ENCODE measurements around the gene CDH23. TPM values are rescaled to one million over a fixed set of nuclear protein-coding genes. Genes with fewer than 3 reads are reported as not detected.
A peak's percentile ranks its signal among the peaks of the same experiment; 100 is the strongest.

The CDH23 gene
- total RNA-seq (1 to 10 TPM; 2.4 to 6.3 (median 5.6) TPM), polyA plus RNA-seq (2.9 TPM)
- long read RNA-seq, donor 1, partial matches to known transcripts, result 3 of 7 reads
- long read RNA-seq, donor 1, other reads (novel, unspliced or antisense), result 4 of 7 reads
- long read RNA-seq, donor 2, partial matches to known transcripts, result 2 of 3 reads
- long read RNA-seq, donor 2, other reads (novel, unspliced or antisense), result 1 of 3 reads
- long read RNA-seq, donor 3, partial matches to known transcripts, result 1 of 6 reads
- long read RNA-seq, donor 3, other reads (novel, unspliced or antisense), result 5 of 6 reads
- long read RNA-seq, donor 4, full-length matches to known transcripts, result 1 of 4 reads
- long read RNA-seq, donor 4, partial matches to known transcripts, result 2 of 4 reads
- long read RNA-seq, donor 4, other reads (novel, unspliced or antisense), result 1 of 4 reads

- no peaks in the 10 kb centered on the region for H3K27me3 ChIP-seq (ENCODE audit: control insufficient read depth, insufficient read depth)
- H3K27ac ChIP-seq (ENCODE audit: low read length), result no peak within 1 kb of the TSS
- no peaks in the 10 kb centered on the region for H3K9me3 ChIP-seq (ENCODE audit: control insufficient read depth, low read length)
- ATAC-seq, result peak; percentile 60 to 67
- intact Hi-C loops (cut with DNase I), result loop anchor here (2.0 to 10.0 kb wide), 6 partner anchors 174 to 418 kb away; no protein-coding TSS in a partner anchor
- H3K4me3 ChIP-seq (ENCODE audit: low read length), result peak within 1 kb of the TSS; percentile 63
- DNase-seq, result peak; percentile 66 to 82 (median 81)
- peaks cover 5% of the 10 kb centered on the region for H3K4me1 ChIP-seq (ENCODE audit: control insufficient read depth, insufficient read depth, low read length)
- under 1% methylated on average over 91 of the region's 91 CpGs for WGBS
Observed at GRCh38 chr10:71396711-71397295, at the start of gene CDH23. TSS of gene CDH23 (plus strand) at chr10:71396920. CDS start at chr10:71439832, 42,912 bp downstream.

- H3K4me3 ChIP-seq (ENCODE audit: low read length), result no peak overlapping the region
- 76% methylated on average over 14 of the region's 14 CpGs for WGBS
- no peaks in the 10 kb centered on the region for H3K9me3 ChIP-seq (ENCODE audit: control insufficient read depth, low read length)
- ATAC-seq (no peak), DNase-seq (no peak)
- H3K27me3 ChIP-seq (ENCODE audit: control insufficient read depth, insufficient read depth), result no peaks in the 10 kb centered on the region
- H3K27ac ChIP-seq (ENCODE audit: low read length), result no peak overlapping the region
- no peaks in the 10 kb centered on the region for H3K4me1 ChIP-seq (ENCODE audit: control insufficient read depth, insufficient read depth, low read length)
- intact Hi-C loops (cut with DNase I), result no loop called here
Observed at GRCh38 chr10:71347587-71348395, 48.9 kb upstream of the CDH23 start.

- Histone ChIP-seq H3K4me3 (ENCODE audit: low read length) (no peak overlapping the region), H3K9me3 (ENCODE audit: control insufficient read depth, low read length) (no peaks in the 10 kb centered on the region), H3K4me1 (ENCODE audit: control insufficient read depth, insufficient read depth, low read length) (no peaks in the 10 kb centered on the region), H3K27me3 (ENCODE audit: control insufficient read depth, insufficient read depth) (no peaks in the 10 kb centered on the region), H3K27ac (ENCODE audit: low read length) (no peak overlapping the region)
- 100% methylated on average over 1 of the region's 1 CpG for WGBS
- DNase-seq, result no peak
- no peak for ATAC-seq
- intact Hi-C loops (cut with DNase I), result no loop called here
Observed at GRCh38 chr10:71348850-71349249, 47.9 kb upstream of the CDH23 start.

- 97% methylated on average over 7 of the region's 7 CpGs for WGBS
- no peaks in the 10 kb centered on the region for H3K27me3 ChIP-seq (ENCODE audit: control insufficient read depth, insufficient read depth)
- intact Hi-C loops (cut with DNase I), result no loop called here
- no peaks in the 10 kb centered on the region for H3K9me3 ChIP-seq (ENCODE audit: control insufficient read depth, low read length)
- no peak overlapping the region for H3K27ac ChIP-seq (ENCODE audit: low read length)
- no peak overlapping the region for H3K4me3 ChIP-seq (ENCODE audit: low read length)
- DNase-seq (no peak), ATAC-seq (no peak)
- H3K4me1 ChIP-seq (ENCODE audit: control insufficient read depth, insufficient read depth, low read length), result no peaks in the 10 kb centered on the region
Observed at GRCh38 chr10:71349406-71349805, 47.3 kb upstream of the CDH23 start.

- no peak overlapping the region for H3K4me3 ChIP-seq (ENCODE audit: low read length)
- no peak for DNase-seq
- no peaks in the 10 kb centered on the region for H3K4me1 ChIP-seq (ENCODE audit: control insufficient read depth, insufficient read depth, low read length)
- H3K9me3 ChIP-seq (ENCODE audit: control insufficient read depth, low read length), result no peaks in the 10 kb centered on the region
- ATAC-seq, result no peak
- no peaks in the 10 kb centered on the region for H3K27me3 ChIP-seq (ENCODE audit: control insufficient read depth, insufficient read depth)
- no peak overlapping the region for H3K27ac ChIP-seq (ENCODE audit: low read length)
- 93% methylated on average over 6 of the region's 6 CpGs for WGBS
- intact Hi-C loops (cut with DNase I), result no loop called here
Observed at GRCh38 chr10:71351087-71351486, 45.6 kb upstream of the CDH23 start.

- Histone ChIP-seq H3K4me3 (ENCODE audit: low read length) (no peak overlapping the region), H3K9me3 (ENCODE audit: control insufficient read depth, low read length) (no peaks in the 10 kb centered on the region), H3K27ac (ENCODE audit: low read length) (no peak overlapping the region), H3K4me1 (ENCODE audit: control insufficient read depth, insufficient read depth, low read length) (no peaks in the 10 kb centered on the region), H3K27me3 (ENCODE audit: control insufficient read depth, insufficient read depth) (no peaks in the 10 kb centered on the region)
- intact Hi-C loops (cut with DNase I), result no loop called here
- WGBS, result 81% methylated on average over 14 of the region's 14 CpGs
- DNase-seq (peak; percentile 32 to 76 (median 72)), ATAC-seq (peak in 1 of 2 donors; percentile 42)
Observed at GRCh38 chr10:71351628-71352319, 44.9 kb upstream of the CDH23 start.

GRCh38 chr10:71353639-71354038, 43.1 kb upstream of the CDH23 start:
- Histone ChIP-seq H3K9me3 (ENCODE audit: control insufficient read depth, low read length) (no peaks in the 10 kb centered on the region), H3K27me3 (ENCODE audit: control insufficient read depth, insufficient read depth) (no peaks in the 10 kb centered on the region), H3K27ac (ENCODE audit: low read length) (no peak overlapping the region), H3K4me3 (ENCODE audit: low read length) (no peak overlapping the region), H3K4me1 (ENCODE audit: control insufficient read depth, insufficient read depth, low read length) (no peaks in the 10 kb centered on the region)
- ATAC-seq (no peak), DNase-seq (no peak)
- intact Hi-C loops (cut with DNase I), result no loop called here
- WGBS, result 83% methylated on average over 9 of the region's 9 CpGs

GRCh38 chr10:71354776-71355175, 41.9 kb upstream of the CDH23 start:
- ATAC-seq (no peak), DNase-seq (no peak)
- intact Hi-C loops (cut with DNase I), result no loop called here
- 88% methylated on average over 7 of the region's 7 CpGs for whole genome bisulfite sequencing
- no peak overlapping the region for H3K27ac ChIP-seq (ENCODE audit: low read length)
- H3K27me3 ChIP-seq (ENCODE audit: control insufficient read depth, insufficient read depth), result no peaks in the 10 kb centered on the region
- H3K4me3 ChIP-seq (ENCODE audit: low read length), result no peak overlapping the region
- no peaks in the 10 kb centered on the region for H3K4me1 ChIP-seq (ENCODE audit: control insufficient read depth, insufficient read depth, low read length)
- H3K9me3 ChIP-seq (ENCODE audit: control insufficient read depth, low read length), result no peaks in the 10 kb centered on the region

GRCh38 chr10:71355886-71356285, 40.8 kb upstream of the CDH23 start:
- Histone ChIP-seq H3K27ac (ENCODE audit: low read length) (no peak overlapping the region), H3K27me3 (ENCODE audit: control insufficient read depth, insufficient read depth) (no peaks in the 10 kb centered on the region), H3K4me3 (ENCODE audit: low read length) (no peak overlapping the region), H3K4me1 (ENCODE audit: control insufficient read depth, insufficient read depth, low read length) (no peaks in the 10 kb centered on the region), H3K9me3 (ENCODE audit: control insufficient read depth, low read length) (no peaks in the 10 kb centered on the region)
- DNase-seq, result no peak
- 88% methylated on average over 12 of the region's 12 CpGs for WGBS
- intact Hi-C loops (cut with DNase I), result no loop called here
- no peak for ATAC-seq

GRCh38 chr10:71357792-71358265, 38.9 kb upstream of the CDH23 start:
- H3K27me3 ChIP-seq (ENCODE audit: control insufficient read depth, insufficient read depth), result no peaks in the 10 kb centered on the region
- WGBS, result 60% methylated on average over 7 of the region's 7 CpGs
- no peaks in the 10 kb centered on the region for H3K4me1 ChIP-seq (ENCODE audit: control insufficient read depth, insufficient read depth, low read length)
- intact Hi-C loops (cut with DNase I), result no loop called here
- no peak for DNase-seq
- no peak overlapping the region for H3K27ac ChIP-seq (ENCODE audit: low read length)
- ATAC-seq, result peak in 1 of 2 donors; percentile 58
- H3K9me3 ChIP-seq (ENCODE audit: control insufficient read depth, low read length), result no peaks in the 10 kb centered on the region
- H3K4me3 ChIP-seq (ENCODE audit: low read length), result no peak overlapping the region

Measured in right cardiac atrium (tissue), 5 donors.